A204.1 (cell line): ENCODE measurements around the gene FBN1.

Experiments used
- FAIRE-seq: peaks from 2 replicates; lab custom pipeline; 2012; peaks lifted over from hg19 to GRCh38; lab: Jason Lieb, UNC

FBN1 gene

GRCh38 chr15:48425051-48425450, 220.5 kb downstream of the FBN1 start:
- FAIRE-seq: no peak

DNA sequence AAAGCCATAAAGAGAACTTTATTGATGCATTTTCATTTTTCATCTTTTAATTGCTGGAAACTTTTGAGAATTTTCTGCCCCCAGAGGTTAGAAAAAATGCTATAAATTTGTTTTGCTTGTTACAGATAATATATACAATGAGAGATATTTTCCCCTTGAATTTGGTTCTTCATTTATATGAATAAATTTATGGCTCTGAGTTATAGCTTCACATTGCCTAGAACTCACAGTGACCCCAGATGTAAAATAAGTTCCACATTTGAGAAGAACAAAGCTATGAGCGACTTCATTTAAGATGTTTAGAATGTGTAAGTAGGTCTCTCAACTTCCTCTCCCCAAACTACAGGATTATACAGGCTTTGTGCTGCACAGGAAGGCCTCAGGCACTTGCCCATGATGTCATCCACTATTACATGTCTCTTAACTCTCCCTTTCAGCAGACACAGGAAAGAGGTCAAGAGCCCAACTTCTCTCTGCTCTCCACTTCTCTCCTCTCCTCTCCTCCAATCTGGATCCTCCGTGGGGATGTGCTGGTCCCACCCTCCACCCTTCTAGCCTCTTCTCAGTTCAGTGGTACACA, 221.5 kb downstream of the FBN1 start:
- no peak for FAIRE-seq

DNA sequence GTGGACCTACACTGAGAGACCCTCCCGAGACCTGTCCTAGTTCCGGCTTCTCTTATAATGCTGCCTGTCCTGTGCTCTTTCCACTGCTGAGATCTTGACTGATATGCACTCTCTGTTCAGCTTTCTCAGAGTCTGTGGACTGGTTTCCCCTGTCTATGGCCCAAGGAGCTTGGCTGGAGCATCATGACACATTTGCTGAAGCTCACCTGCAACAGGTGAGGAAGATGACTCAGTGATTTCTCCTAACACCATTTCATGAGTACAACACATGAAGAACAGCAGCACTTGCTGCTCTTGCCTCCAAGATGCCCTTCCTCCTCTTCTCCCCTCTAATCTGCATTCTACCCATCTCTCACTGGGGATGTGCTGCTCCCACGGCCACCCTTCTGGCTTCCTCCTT, 222.2 kb downstream of the FBN1 start:
- no peak for FAIRE-seq

- FAIRE-seq: no peak
These were observed 223.1 kb downstream of the FBN1 start for GRCh38 chr15:48422401-48422800.

- no peak for FAIRE-seq
These were observed 224.1 kb downstream of the FBN1 start for GRCh38 chr15:48421362-48421761.

GRCh38 chr15:48419896-48420295, 225.6 kb downstream of the FBN1 start:
- FAIRE-seq: no peak

DNA sequence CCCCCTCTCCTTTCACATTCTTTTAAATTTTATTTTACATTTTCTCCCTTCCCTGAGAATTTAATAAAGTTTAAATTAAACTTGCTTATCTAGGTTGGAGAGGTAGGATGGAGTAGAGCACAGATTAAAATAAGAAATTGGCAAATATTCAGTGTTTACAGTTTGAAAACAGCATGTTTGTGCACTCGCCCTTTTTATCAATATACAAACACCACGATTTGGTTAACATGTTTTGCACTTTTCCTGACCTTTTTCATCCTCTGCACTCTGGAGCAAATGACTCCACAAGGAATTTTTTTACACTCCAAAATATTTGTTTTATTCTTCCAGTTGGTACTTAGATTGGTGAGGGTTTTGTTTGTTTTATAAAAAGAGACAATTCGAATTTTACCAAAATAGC, 227.2 kb downstream of the FBN1 start:
- FAIRE-seq: no peak

GRCh38 chr15:48416301-48416700, 229.2 kb downstream of the FBN1 start:
- no peak for FAIRE-seq

- FAIRE-seq: no peak
These were observed 230.2 kb downstream of the FBN1 start for GRCh38 chr15:48415036-48415886.

- no peak for FAIRE-seq
These were observed 231.5 kb downstream of the FBN1 start for GRCh38 chr15:48414015-48414414.

GRCh38 chr15:48413304-48413703, 232.2 kb downstream of the FBN1 start:
- no peak for FAIRE-seq

- FAIRE-seq: no peak
These were observed 233.4 kb downstream of the FBN1 start for GRCh38 chr15:48411971-48412591.

GRCh38 chr15:48409623-48410022, 235.9 kb downstream of the FBN1 start:
- FAIRE-seq: no peak

GRCh38 chr15:48408327-48408726, 237.2 kb downstream of the FBN1 start:
- FAIRE-seq: no peak

DNA sequence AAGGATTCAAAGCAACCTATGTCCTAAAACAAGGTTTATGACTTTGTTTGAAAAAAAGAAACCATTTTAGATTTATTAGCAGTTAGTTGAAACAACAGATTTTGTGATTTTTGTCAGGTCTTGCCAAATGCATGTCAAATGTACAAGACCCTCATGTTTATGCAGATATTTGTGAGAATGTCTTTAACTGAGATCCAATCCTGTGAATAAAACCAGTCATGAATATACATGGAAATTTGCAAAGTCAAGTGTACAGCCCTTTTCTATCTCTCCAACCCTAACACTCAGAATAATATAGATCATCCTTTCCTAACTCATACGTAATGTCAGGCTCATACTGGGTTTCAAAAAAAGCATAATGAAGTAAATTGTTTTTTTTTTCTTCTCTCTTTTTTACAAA, 237.9 kb downstream of the FBN1 start:
- no peak for FAIRE-seq

- no peak for FAIRE-seq
These were observed 238.6 kb downstream of the FBN1 start for GRCh38 chr15:48406911-48407310.

DNA sequence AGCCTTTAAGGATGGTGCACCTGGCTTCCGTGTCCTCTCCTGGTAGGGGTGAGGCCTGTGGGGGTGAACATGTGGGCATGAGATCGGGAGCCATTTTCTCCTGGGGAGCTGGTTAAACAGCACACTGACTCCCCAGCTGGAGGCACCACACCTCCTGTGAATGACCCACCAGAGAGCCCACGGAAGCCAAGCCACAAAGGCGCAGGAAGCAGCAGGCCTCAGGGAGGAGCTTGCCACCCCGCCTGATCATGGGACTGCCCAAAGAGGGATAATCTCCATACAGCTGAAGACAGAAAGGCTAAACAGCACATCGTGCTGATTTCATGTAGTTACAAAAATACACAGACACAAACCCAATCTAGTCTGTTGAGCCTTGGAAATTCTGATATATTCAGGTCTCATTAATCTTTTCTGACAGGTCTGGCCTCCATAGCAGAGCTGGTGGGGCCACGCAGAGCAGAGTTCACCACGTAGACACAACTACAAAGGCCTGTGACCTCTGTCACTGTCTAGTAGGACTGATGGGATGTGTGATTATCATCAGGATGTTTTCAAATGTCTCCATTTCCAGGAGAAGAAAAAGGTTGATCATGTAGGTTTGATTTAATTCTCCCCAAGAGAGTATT, 239.1 kb downstream of the FBN1 start:
- no peak for FAIRE-seq

- FAIRE-seq: no peak
These were observed 242.9 kb downstream of the FBN1 start for GRCh38 chr15:48402427-48403177.

GRCh38 chr15:48400086-48400485, 245.4 kb downstream of the FBN1 start:
- no peak for FAIRE-seq

DNA sequence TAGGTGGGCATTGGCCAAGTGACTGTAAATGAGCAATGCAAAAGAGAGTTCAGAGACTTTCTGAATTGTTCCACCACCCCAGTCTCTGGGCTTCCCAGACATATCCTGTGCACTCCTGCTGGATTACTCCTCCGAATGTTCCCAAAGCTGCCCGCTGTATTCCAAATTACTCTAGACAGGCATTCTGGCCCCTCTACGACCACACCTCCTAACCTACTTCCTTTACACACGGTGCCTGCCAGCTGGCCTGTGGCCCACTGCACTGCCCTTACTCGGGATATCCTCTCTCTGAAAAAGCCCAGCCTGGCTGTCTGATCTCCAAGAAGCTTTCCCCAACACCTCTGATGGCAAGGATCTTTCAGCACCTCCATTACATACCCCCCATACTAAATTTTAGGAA, 247.7 kb downstream of the FBN1 start:
- FAIRE-seq: no peak

- no peak for FAIRE-seq
These were observed 249.5 kb downstream of the FBN1 start for GRCh38 chr15:48396020-48396419.

DNA sequence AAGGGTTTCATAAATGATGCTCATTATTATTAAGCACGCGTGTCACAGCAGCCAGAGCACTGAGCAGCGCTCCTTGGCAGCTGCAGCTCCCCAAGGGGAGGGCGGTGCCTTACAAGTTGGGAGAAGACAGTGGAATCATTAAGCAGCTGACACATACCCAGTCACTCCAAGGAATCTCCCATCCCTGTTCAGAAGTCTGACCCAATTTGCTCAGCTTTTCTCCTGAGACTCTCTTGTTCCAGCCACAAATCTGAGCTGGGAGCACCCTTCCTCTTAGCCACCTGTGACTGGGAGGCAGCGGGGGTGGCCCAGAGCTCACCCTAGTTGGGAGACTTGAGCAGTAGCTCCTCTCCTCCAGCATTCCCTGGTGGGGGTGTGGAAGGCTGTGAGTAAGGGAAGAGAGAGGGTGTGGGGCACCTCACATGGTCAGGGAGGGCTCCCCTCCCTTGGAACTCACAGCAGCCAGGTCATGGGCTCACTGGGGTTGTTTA, 249.9 kb downstream of the FBN1 start:
- no peak for FAIRE-seq
